HTR-8/SVneo (cell line): ENCODE measurements around the gene CHD2.
"Not testable (repeated sequence)": the region's sequence is repeated elsewhere in the genome, so short reads cannot be mapped to it uniquely, and the experiment has no call there.

Experiments used
- DNase-seq: peaks from one replicate; pipeline ENCODE4 v3.0.0; 2011; ENCODE audit warnings: low spot score, mixed read lengths; ENCODE audit not compliant: insufficient read length
- FAIRE-seq: peaks from 2 replicates; lab custom pipeline; 2011; peaks lifted over from hg19 to GRCh38; lab: Jason Lieb, UNC

The CHD2 gene

DNA sequence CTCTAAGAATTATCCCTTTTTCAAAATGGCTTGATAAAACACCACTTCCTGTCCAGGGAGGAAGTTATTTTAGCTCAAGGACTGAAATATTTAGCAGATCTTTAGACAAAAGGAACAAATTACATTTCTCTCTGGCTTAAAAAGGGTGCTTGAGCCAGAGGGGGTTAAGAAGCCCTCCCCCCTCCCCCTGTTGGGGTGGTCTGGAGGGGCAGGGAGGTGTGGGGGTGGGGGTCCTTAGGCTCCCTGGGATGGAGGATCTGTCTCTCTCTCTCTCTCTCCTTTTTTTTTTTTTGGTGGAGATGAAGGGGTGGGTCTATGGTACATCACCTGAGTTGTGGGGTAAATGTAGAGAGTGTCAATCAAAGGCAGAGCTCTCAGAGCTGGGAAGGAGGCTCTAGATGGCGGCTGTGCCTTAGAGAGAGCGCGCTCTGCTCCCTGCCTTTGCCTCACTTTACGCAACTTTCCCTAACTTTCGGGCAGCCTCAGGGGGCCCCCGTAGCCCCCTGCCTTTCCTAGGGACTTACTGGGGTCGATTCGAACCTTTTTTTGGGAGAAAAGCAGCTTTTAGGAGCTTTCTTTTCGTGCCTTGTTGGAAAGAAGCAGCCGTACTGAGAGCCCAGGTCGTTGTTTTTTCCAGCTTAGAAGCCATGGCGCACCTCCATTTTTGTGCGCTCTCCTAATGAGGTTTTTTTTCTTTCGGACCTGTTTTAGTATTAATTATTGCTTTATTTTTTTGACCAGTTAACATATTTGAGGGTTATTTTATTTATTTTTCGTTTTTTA is at the start of gene CHD2:
Gene CHD2 (plus strand): TSS at position 377 of the 783 bp plus-strand sequence. CDS start 914 bp downstream, outside the sequence.
- DNase-seq: peak; percentile 82
- FAIRE-seq: no peak

DNA sequence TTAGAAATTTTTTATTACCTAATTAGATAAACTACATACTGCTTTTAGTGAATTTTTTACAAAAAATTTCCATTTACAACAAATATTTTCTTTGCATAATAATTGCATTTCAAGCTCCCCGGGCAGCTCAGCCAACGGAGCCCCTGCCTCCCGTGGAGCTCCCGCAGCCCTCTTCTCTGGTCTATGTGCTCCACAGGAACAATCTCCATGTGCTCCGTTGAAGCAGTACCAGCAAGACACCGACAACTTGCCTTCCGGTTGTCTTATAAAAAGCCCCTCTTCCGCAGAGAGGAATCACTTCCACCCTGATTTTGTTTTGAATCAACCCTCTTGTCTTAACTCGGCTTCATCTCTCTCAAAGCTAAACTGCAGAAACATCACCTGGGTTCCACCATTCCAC is 46.9 kb upstream of the CHD2 start:
- DNase-seq (no peak), FAIRE-seq (no peak)

DNA sequence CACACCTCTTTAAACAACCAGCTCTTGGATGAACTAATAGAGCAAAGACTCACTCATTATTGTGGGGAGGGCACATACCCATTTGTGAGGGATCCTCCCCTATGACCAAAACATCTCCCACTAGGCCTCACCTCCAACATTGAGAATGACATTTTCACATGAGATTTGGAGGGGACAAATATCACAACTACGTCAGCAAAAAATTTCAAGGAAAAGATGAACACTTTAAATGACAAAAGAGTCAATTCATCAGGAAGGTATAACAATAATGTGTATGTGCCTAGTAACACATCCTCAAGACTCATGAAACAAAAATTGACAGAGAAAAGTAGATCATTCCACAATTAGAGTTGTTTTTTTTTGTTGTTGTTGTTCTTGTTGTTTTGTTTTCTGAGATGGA is 38.4 kb upstream of the CHD2 start:
- FAIRE-seq (no peak), DNase-seq (no peak)

DNA sequence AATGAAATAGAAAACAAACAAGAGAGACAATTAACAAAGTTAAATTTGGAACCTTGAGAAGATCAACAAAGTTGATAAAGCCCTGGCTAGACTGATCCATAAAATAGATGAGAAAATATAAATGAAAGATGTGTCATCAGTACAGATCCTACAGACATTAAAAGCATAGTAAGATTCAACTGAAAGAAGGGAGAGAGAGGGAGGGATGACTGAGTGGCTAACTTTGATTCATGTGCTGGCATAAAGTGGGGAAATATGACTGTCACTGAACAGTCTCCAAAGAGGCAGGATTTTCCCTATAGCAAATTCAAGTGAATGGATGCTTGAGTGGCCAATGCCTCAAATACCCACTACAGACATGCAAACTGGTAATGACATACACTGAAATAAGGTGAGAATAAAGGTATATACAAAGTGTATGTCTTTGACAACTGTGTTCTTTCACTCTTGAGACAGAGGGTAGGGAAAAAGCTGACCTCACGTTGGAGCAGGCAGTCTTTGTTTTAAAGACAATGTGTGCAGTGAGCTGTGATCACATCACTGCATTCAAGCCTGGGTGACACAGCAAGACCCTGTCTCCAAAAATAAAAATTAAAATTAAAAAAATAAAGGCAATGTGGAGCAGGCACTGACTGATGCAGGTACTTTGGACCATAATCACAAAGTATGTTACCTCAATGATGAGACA is 35.9 kb upstream of the CHD2 start:
- DNase-seq (no peak), FAIRE-seq (no peak)

DNA sequence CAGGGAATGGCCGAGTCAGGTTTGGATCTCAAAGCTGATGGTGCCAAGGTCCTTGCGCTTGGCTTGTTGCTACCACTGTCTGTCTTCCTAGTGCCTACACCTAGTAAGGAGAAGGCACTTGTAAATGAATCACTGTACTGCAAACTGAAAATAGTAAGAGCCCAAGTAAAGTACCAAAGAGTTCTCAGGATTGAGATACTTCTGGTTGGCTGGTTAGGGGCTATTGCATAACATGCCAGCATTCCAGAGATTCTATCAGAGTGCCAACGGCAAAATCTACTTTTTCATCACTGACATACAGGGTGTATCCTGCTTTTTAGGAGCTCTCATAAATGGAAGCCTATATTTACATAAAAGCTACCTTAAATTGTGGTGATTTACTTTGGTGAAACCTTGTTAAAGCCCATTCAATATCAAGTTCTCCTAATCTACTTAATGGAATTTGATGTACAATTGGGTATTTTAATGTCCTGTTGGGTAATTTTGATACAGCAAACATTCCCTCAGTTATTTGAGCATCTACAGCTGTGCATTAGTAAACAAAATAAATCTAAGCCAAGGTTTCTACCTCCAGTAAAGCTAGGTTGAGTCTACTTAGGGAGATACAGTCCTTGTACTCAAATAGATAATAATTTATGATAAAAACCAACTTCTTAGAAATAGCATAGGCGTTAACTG is 30.7 kb upstream of the CHD2 start:
- DNase-seq (peak; percentile 70), FAIRE-seq (no peak)

DNA sequence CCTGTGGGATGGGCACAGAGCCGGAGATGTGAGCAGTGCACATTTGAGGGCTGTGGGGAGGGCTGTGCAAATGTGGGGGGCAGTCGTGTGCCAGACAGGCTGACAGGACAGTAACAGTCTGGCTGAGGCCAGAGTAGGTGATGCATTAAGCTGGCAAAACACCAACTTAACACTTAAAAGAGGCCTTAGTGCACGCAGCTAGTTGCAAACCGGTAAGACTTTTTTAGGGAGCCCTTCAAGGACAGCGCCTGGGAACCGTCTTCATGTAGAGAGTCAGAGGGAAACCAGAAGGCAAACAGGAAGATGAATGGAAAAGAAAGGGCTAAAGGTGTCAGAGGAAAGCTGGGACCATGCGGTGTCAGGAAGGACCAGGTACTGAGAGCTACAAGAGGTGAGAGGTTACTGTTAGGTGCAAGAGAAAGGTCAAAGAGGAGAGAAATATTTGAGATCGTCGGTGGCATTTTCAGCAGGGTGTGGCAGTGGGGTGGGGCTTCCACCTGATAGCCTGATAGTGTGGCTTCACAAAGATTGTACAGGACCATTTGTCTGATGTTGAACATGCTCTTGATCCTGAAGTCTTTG is 30.0 kb upstream of the CHD2 start:
- FAIRE-seq (peak; percentile 36), DNase-seq (no peak)

DNA sequence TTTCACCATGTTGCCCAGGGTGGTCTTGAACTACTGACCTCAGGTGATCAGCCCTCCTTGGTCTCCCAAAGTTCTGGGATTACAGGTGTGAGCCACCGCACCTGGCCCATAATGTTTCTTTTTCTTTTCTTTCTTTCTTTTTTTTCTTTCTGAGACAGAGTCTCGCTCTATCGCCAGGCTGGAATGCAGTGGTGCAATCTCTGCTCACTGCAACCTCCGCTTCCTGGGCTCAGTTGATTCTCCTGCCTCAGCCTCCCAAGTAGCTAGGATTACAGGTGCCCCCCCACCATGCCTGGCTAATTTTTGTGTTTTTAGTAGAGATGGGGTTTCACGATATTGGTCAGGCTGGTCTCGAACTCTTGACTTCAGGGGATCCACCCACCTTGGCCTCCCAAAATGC is 27.2 kb upstream of the CHD2 start:
- not testable (repeated sequence) for DNase-seq, FAIRE-seq

DNA sequence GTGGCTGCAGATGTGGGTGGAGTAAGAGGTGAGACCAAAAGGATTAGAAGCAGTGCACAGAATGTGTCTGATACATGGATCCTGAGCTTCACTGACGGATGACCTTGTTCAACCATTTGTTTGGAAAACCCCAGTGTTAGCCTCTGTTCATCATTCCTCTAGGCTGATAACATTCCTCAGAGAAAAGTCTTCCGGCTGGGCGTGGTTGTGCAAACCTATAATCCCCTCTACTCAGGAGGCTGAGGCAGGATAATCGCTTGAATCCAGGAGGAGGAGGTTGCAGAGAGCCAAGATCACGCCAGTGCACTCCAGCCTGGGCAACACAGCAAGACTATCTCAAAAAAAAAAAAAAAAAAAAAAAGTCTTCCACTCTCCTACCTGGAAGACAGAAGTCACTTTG is 23.1 kb upstream of the CHD2 start:
- FAIRE-seq (no peak), DNase-seq (no peak)

DNA sequence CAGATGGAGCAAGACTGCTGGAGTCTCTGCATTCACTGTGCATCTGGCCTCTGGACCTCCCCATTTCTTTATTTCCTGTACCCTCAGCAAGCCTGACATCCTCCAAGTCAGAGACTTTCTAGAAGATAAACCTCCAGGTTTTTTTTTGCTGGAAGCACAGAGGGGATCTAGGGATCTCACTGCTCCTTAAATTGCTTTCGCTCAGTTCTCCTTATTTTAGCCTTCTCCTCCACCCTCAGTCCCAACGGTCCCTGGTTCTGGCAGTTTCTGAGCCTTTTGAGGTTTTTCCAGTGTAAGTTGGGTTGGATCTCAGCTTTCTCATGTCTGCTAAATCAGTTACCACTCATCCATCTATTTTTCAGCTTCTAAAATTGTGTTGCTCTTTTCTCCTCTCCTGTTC is 22.7 kb upstream of the CHD2 start:
- DNase-seq (no peak), FAIRE-seq (no peak)

DNA sequence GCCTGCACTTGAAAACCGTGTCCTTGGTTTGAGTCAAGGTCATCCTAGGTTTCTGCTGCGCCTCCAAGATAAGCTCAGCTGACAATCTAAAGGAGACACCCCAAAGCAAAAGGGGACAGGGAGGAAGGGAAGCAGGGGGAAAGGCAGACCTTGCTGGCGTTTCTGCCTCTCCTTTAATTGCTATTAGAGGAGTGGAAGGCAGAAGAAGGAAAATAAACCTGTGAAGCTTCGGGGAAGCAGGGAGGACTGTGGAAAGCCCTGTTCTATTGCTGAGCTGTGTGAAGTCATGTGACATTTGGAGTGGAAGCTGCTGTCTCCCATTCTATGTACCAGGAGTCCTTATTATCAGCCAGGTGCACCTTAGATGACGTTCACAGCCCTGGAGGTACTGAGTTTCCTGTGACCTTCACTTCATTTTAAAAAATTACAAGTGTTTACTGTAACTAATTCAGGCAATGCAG is 21.5 kb upstream of the CHD2 start:
- no peak for DNase-seq
- no peak for FAIRE-seq

DNA sequence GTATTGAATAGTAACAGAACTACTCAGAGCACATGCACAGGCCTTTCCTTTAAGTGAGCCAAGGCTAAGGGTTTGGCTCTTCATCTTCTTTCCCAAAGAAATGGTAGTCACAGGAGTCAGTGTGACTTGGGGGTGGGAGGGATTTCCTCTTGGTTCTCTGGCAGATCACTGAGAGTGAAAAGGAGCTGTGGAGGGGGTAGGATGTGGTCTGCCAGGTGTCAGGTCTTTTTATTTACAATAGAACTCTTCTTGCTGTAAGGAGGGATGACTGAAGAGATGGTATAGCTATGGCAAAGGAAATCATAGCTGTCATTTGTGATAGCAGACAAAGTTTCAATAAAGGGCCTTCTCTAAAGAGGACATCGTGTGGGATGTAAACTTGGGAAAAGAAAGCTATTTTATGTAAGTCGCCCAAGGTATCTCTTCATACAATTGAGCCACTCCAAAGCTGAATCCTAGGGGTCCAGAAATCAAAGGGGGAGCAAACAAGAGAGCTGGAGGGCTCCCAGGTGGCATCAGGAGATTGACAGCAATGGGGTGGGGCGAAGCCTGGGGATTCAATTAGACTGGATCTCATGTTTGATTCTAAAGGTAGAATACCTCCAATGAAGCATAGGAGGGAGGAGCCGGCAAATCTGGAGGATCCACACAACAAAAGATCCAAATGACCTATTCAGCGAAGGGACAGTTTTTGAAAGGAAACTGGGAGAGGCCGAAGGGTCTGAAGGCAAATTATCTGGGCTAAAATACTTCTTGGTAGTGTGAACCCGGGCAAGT is 20.0 kb upstream of the CHD2 start:
- no peak for DNase-seq
- no peak for FAIRE-seq

DNA sequence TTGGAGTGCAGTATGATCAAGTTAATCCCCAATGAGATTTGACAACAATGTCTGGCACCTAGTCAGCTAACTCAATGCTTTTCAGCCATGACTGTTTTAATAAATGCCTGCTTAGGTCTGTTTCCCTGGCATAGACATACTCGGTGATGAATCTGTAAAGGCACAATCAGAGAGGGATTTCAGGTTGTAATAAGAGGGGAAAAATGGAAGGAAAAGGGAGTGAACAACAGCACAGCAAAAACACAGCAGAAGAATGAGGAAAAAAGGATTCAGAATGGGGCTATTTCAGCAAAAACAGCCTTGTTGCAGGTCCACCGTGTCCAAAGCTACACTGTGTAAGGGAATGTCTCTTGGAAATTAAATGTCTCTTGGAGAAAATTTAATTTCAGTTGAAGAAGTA is 19.3 kb upstream of the CHD2 start:
- no peak for DNase-seq

DNA sequence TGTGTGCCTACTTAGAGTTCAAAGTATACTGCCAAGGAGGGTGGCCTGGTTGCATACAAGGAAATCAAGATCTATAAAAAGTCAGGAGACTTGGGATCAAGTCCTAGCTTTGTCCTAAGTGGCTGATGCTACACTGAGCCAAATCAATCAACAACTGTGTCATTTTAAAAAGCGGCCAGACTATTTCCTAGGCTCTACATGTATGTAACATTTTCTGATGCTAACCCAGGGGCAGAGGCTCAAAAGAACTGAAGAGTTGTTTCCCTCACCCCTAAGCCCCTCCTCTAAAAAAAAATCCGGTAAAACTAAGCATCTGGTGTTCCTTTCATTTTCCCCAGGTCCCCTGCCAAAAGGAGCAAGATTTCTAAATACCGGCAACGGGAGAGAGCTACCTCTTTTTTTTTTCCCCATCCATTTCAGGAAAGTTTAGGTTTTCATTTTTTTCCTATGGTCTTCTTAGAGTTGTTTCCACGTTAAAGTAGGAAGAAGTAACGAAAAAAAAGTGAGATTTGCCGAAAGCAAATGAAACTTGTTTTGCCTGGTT is 18.8 kb upstream of the CHD2 start:
- DNase-seq (no peak), FAIRE-seq (no peak)

More for the DNA sequence above, 19.3 kb upstream of the CHD2 start:
- no peak for FAIRE-seq

DNA sequence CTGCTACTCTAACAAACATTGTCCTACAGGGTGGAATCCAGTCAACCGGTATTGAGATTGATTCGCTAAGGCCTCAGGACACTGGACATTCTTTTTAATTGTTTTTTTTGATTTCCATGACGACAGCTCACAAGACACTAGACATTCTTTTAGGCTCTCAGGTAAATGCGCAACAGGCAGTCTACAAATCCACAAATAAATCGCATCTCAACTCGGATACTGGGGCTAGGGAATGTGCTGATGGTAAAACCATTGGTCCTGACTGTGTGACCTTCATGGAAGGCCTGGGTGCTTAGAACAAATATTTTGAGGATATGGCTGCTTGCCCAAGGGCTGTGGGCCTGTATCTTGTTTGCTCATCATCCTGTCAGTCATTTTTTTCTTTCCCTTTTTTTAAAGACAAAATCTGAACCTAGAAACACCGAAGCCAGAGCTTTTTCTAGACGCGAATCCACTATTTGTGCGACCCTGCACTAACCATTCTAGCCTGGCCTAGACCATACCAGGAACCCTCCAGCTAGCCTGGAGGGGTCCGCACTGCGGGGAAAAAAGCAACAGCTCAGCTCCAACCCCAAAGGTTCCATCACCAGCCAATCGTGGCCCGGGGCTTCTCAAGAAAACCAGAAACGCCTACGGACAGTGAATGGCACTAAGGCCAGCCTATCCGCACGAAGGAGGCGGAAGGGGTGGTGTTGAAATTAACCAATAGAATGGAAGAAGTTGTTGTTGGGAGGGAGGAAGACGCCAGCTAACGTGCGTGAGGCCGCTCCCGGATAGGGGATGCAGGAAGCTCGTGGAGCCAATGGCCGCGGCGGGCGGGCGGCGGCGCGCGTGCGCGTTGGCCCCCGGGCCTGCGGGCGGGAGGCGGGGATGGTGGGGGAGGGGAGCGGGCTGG is 18.1 kb upstream of the CHD2 start:
- FAIRE-seq (peak; percentile 83), DNase-seq (peak; percentile 97)

DNA sequence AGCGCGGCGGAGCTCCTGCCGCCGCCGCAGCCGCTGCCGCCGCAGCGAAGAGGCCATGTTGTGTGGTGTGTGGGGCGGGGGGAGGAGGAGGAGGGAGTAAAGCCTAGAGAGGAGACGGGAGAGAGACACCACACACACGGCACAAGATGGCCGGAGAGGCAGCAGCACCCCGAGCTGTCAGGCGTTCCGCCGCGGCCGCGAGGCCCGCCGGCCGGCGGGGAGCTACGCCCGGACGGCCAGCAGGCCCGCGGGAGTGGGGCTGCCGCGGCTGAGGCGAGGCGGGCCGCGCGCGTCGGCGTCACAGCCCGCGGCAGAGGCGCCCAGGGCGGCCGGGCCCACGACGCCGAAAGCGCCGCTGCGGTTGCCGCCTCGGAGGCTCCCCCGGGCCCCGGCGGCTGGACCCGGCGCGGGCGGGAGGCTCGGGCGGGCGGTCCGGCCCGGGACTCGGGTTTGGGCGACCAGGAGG is 17.4 kb upstream of the CHD2 start:
- FAIRE-seq: no peak
- DNase-seq: no peak

DNA sequence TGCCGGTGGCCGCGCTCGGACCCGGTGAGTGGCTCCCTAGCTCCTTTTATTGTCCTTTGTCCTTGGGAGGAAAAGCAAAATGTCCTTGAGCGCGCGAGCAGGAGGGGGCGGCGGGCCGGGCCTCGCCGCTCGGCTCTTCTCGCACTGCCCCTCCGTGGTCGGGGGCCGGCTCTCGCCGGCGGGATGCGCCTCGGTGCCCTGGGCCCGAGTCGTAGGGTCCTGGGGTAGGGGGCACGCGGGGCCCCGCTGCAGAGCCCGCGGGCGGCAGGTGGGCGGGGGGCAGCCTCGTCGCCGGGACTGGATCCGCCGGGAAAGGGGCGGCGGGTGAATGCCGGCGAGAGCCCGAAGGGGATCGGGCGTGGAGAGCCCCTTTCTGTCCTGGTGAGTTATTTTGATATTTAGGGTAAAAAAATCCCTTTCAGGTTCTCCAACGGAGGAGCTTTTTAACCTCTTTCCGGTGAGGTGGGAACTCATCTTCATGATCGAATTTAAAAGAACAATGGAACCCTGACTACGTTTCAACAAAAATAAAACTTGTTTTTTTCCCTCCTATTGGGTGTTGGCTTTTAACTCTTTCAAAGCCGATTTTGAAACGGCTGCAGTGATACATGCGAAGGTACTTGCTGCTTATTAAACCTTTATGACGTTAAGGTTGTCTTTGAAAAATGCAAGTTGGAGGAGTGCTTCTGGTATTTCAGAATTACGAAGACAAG is 16.8 kb upstream of the CHD2 start:
- FAIRE-seq: no peak
- DNase-seq: no peak

DNA sequence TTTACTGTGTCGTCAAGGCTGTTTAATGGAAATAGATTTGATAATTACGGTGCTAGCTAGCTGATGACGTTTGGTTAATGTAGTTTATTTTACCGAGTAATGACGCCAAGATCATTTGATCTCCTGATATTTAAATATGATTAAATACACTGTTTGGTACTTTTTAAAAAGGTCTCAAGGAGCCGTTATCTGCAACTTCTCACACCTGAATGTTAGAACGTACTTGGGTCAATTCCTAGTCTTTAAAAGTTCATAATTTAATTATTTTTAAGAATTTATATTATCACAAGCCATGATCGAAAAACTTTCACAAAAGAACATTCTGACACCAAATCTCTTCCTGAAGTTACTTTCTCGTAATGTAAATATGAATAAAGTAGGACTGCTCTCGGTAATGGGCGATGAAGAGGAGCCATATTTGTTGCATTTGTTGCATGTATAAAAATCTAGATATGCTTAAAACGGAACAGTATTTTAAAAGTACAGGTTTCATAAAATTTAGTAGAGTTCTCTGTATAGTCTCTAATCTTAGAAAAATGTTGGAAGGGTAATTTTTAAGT is 16.2 kb upstream of the CHD2 start:
- FAIRE-seq (no peak), DNase-seq (no peak)
